GM21367 (cell line): ENCODE data around the gene BBS12.
A peak's percentile ranks its signal among the peaks of the same experiment; 100 is the strongest.

Source experiments
- ATAC-seq: cut with Tn5 transposase; IDR thresholded peaks from one replicate; pipeline ENCODE4 v1.9.1; 2021; ENCODE audit not compliant: unreplicated experiment

BBS12 gene

GRCh38 chr4:122712782-122713181 lies 19.7 kb upstream of the BBS12 start:
- ATAC-seq, result no peak

- no peak for ATAC-seq
These were observed 17.3 kb upstream of the BBS12 start for GRCh38 chr4:122715221-122715620.

- peak; percentile 82 for ATAC-seq
These were observed 15.6 kb upstream of the BBS12 start for GRCh38 chr4:122716825-122717448.

- ATAC-seq, result no peak
These were observed 14.2 kb upstream of the BBS12 start for GRCh38 chr4:122718281-122718680.

- ATAC-seq, result no peak
These were observed 10.2 kb upstream of the BBS12 start for GRCh38 chr4:122722256-122722655.

- no peak for ATAC-seq
These were observed 3.6 kb upstream of the BBS12 start for GRCh38 chr4:122728856-122729255.

GRCh38 chr4:122731676-122732075 lies 828 bp upstream of the BBS12 start:
- no peak for ATAC-seq

- ATAC-seq, result no peak
These were observed 1.2 kb downstream of the BBS12 start for GRCh38 chr4:122733787-122734120.

- ATAC-seq, result no peak
These were observed 6.7 kb downstream of the BBS12 start for GRCh38 chr4:122739174-122739573.

- no peak for ATAC-seq
These were observed 10.7 kb downstream of the BBS12 start for GRCh38 chr4:122742933-122743829.

- no peak for ATAC-seq
These were observed 11.7 kb downstream of the BBS12 start for GRCh38 chr4:122744229-122744628.

- no peak for ATAC-seq
These were observed 14.0 kb downstream of the BBS12 start for GRCh38 chr4:122746485-122746965.

GRCh38 chr4:122747068-122747467 lies 14.6 kb downstream of the BBS12 start:
- no peak for ATAC-seq

- no peak for ATAC-seq
These were observed 15.4 kb downstream of the BBS12 start for GRCh38 chr4:122747883-122748282.

- ATAC-seq, result no peak
These were observed 17.4 kb downstream of the BBS12 start for GRCh38 chr4:122749704-122750454.

- ATAC-seq, result no peak
These were observed 23.2 kb downstream of the BBS12 start for GRCh38 chr4:122755675-122756074.

- ATAC-seq, result no peak
These were observed 25.5 kb downstream of the BBS12 start for GRCh38 chr4:122758033-122758432.

- ATAC-seq, result no peak
These were observed 27.3 kb downstream of the BBS12 start for GRCh38 chr4:122759639-122760310.

- no peak for ATAC-seq
These were observed 30.0 kb downstream of the BBS12 start for GRCh38 chr4:122762520-122762919.

GRCh38 chr4:122762966-122763716 lies 30.6 kb downstream of the BBS12 start:
- no peak for ATAC-seq
